ENCODE results near the gene MLN. TPM values are rescaled to one million over a fixed set of nuclear protein-coding genes. Genes with fewer than 3 reads are reported as not detected.

The MLN gene
- total RNA-seq, 3 donors from 2014 or later: not detected

DNA sequence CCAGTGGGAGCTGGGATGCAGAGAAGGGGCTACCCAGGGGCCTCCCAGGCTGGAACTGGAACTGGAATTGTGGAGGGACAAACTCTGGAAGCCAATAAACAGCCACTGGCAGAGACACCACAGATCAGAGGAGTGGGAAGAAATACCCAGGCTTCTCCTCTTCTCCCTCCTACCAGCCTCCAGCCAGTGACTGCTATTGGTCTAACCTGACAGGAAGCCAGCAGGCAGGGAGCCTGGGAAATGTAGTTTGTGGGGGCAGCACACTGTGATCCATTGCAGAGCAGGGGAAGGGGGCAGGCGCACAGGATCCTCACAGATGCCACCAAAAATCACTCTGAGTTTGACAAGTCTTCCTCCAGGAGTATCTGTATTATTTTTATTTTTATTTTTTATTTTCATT, 12.1 kb upstream of the MLN start:
- no peak overlapping the region for H3K4me3 ChIP-seq
- H3K27me3 ChIP-seq: peaks cover 0 to 21% of the 10 kb centered on the region in 2 donors
- DNase-seq (ENCODE audit: low spot score in 2 of 2): no peak
- H3K4me1 ChIP-seq: no peaks in the 10 kb centered on the region
- TF ChIP-seq CTCF (IDR thresholded peaks at IDR 0.05) (no peak), POLR2A (IDR thresholded peaks at IDR 0.05) (no peak), POLR2AphosphoS5 (IDR thresholded peaks at IDR 0.05) (no peak)
- intact Hi-C loops (cut with DNase I; ENCODE audit: low total_unique reads): no loop called here
- no peaks in the 10 kb centered on the region for H3K36me3 ChIP-seq
- no peak overlapping the region for H3K27ac ChIP-seq
- H3K9me3 ChIP-seq: no peaks in the 10 kb centered on the region

- peaks cover 0 to 21% of the 10 kb centered on the region in 2 donors for H3K27me3 ChIP-seq
Observed at GRCh38 chr6:33813990-33814985, 10.5 kb upstream of the MLN start.

GRCh38 chr6:33813246-33813904, 9.6 kb upstream of the MLN start:
- no peak for TF ChIP-seq POLR2AphosphoS5 (IDR thresholded peaks at IDR 0.05)
- TF ChIP-seq POLR2A (IDR thresholded peaks at IDR 0.05): no peak
- Histone ChIP-seq H3K4me1 (no peaks in the 10 kb centered on the region), H3K9me3 (no peaks in the 10 kb centered on the region), H3K27me3 (peaks cover 0 to 21% of the 10 kb centered on the region in 2 donors), H3K27ac (no peak overlapping the region), H3K4me3 (no peak overlapping the region), H3K36me3 (no peaks in the 10 kb centered on the region)
- intact Hi-C loops (cut with DNase I; ENCODE audit: low total_unique reads): no loop called here
- no peak for DNase-seq (ENCODE audit: low spot score in 2 of 2)

More at GRCh38 chr6:33813990-33814985, 10.5 kb upstream of the MLN start:
- Histone ChIP-seq H3K27ac (no peak overlapping the region), H3K4me3 (no peak overlapping the region), H3K9me3 (no peaks in the 10 kb centered on the region), H3K36me3 (no peaks in the 10 kb centered on the region), H3K4me1 (no peaks in the 10 kb centered on the region)
- no peak for DNase-seq (ENCODE audit: low spot score in 2 of 2)
- intact Hi-C loops (cut with DNase I; ENCODE audit: low total_unique reads): no loop called here
- TF ChIP-seq POLR2AphosphoS5 (IDR thresholded peaks at IDR 0.05): no peak
- TF ChIP-seq POLR2A (IDR thresholded peaks at IDR 0.05): no peak

DNA sequence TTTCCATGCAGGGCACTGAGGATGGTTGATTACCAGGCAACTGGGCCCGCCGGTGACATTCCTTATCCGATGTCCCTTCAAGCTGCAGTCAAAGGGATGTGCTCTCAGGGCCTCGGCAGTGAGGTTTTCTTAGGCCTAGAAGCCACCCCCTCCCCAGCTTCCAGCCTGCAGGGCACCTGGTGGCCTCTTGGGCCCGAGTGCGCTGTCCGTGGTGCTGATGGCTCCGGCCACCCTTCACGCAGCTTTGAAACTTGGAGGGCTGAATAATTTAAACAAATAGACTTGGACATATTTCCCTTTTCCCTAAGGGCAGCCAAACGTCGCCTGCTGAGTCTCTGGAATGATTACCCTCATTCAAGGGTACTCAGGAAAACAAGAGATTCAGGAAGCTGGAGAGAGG, 8.9 kb upstream of the MLN start:
- H3K27me3 ChIP-seq: peaks cover 0 to 21% of the 10 kb centered on the region in 2 donors
- H3K36me3 ChIP-seq: no peaks in the 10 kb centered on the region
- H3K27ac ChIP-seq: no peak overlapping the region
- intact Hi-C loops (cut with DNase I; ENCODE audit: low total_unique reads): no loop called here
- H3K4me1 ChIP-seq: no peaks in the 10 kb centered on the region
- no peak overlapping the region for H3K4me3 ChIP-seq
- TF ChIP-seq POLR2AphosphoS5 (IDR thresholded peaks at IDR 0.05): no peak
- TF ChIP-seq CTCF (IDR thresholded peaks at IDR 0.05): peak in 2 of 3 donors; percentile 24 to 30
- no peak for TF ChIP-seq POLR2A (IDR thresholded peaks at IDR 0.05)
- H3K9me3 ChIP-seq: no peaks in the 10 kb centered on the region
- no peak for DNase-seq (ENCODE audit: low spot score in 2 of 2)

GRCh38 chr6:33809594-33809993, 5.8 kb upstream of the MLN start:
- peaks cover 0 to 21% of the 10 kb centered on the region in 2 donors for H3K27me3 ChIP-seq
- no peaks in the 10 kb centered on the region for H3K9me3 ChIP-seq
- no peak for DNase-seq (ENCODE audit: low spot score in 2 of 2)
- H3K4me3 ChIP-seq: no peak overlapping the region
- H3K36me3 ChIP-seq: no peaks in the 10 kb centered on the region
- no peak overlapping the region for H3K27ac ChIP-seq
- intact Hi-C loops (cut with DNase I; ENCODE audit: low total_unique reads): no loop called here
- H3K4me1 ChIP-seq: no peaks in the 10 kb centered on the region
- TF ChIP-seq POLR2A (IDR thresholded peaks at IDR 0.05) (no peak), CTCF (IDR thresholded peaks at IDR 0.05) (no peak), POLR2AphosphoS5 (IDR thresholded peaks at IDR 0.05) (no peak)
